CD14-positive monocyte (primary cell): ENCODE results near the gene CATSPER4. TPM values are rescaled to one million over a fixed set of nuclear protein-coding genes. Genes with fewer than 3 reads are reported as not detected.
A peak's percentile ranks its signal among the peaks of the same experiment; 100 is the strongest.

Source experiments
- DNase-seq, 3 donors: peaks; one replicate each; pipeline ENCODE4 v3.0.0-alpha.2; 2011 to 2022
- H2AFZ ChIP-seq: 2 replicates; pipeline ENCODE4 v1.6.0; 2012; ENCODE audit warnings: mild to moderate bottlenecking, low read depth, low read length, inconsistent platforms; ENCODE audit not compliant: insufficient read depth, poor library complexity, severe bottlenecking
- H3K27ac ChIP-seq, 2 donors: 1 replicate in 1 of 2; 2 replicates in 1 of 2; pipeline ENCODE4 v1.5.1; 2012 to 2013; ENCODE audit warnings: low read length in 2 of 2, control low read depth in 1 of 2, inconsistent platforms in 1 of 2, low read depth in 1 of 2, mild to moderate bottlenecking in 1 of 2
- H3K27me3 ChIP-seq, 2 donors: one replicate each; pipeline versions ENCODE4 v1.6.0 to v1.6.1; 2011 to 2013; ENCODE audit warnings: low read length in 2 of 2; ENCODE audit not compliant: control insufficient read depth in 2 of 2, insufficient read depth in 2 of 2
- H3K36me3 ChIP-seq, 2 donors: replicated peaks in 1 of 2; 1 replicate in 1 of 2; 2 replicates in 1 of 2; pipeline versions ENCODE4 v1.5.1 to v1.6.1; 2012 to 2013; ENCODE audit warnings: low read length in 2 of 2, control low read depth in 1 of 2, inconsistent platforms in 1 of 2, mild to moderate bottlenecking in 1 of 2; ENCODE audit not compliant: insufficient read depth in 2 of 2, control insufficient read depth in 1 of 2
- H3K4me1 ChIP-seq, 2 donors: 1 replicate in 1 of 2; 2 replicates in 1 of 2; pipeline versions ENCODE4 v1.5.1 to v1.6.1; 2012 to 2013; ENCODE audit warnings: low read length in 2 of 2, control low read depth in 1 of 2, inconsistent platforms in 1 of 2, mild to moderate bottlenecking in 1 of 2, moderate library complexity in 1 of 2; ENCODE audit not compliant: insufficient read depth in 2 of 2, control insufficient read depth in 1 of 2
- H3K4me2 ChIP-seq: replicated peaks from 2 replicates; pipeline ENCODE3; 2012; ENCODE audit warnings: low read length, moderate library complexity, mild to moderate bottlenecking; ENCODE audit not compliant: poor library complexity, severe bottlenecking; ENCODE audit errors: extremely low read depth
- H3K4me3 ChIP-seq, 3 experiments: fragments of 200-600 bp in 1 of 3; sonication (generic) in 1 of 3; replicated peaks in 1 of 3; 1 replicate in 2 of 3; 2 replicates in 1 of 3; pipeline ENCODE4 v1.5.1; 2011 to 2013; ENCODE audit warnings: low read length in 3 of 3, mild to moderate bottlenecking in 3 of 3, control low read depth in 2 of 3, low read depth in 2 of 3, inconsistent platforms in 1 of 3, moderate library complexity in 1 of 3
- H3K79me2 ChIP-seq: 2 replicates; pipeline ENCODE4 v1.6.0; 2012; ENCODE audit warnings: mild to moderate bottlenecking, control low read depth, inconsistent platforms, low read length, moderate library complexity; ENCODE audit not compliant: insufficient read depth
- H3K9ac ChIP-seq: 2 replicates; pipeline ENCODE4 v1.6.0; 2017; ENCODE audit warnings: low read length, mild to moderate bottlenecking; ENCODE audit not compliant: insufficient read depth, poor library complexity, severe bottlenecking
- H3K9me3 ChIP-seq, 2 donors: replicated peaks in 1 of 2; 1 replicate in 1 of 2; 2 replicates in 1 of 2; pipeline versions ENCODE4 v1.5.1 to v1.6.1; 2012 to 2013; ENCODE audit warnings: low read length in 2 of 2, control low read depth in 1 of 2; ENCODE audit not compliant: control insufficient read depth in 1 of 2, insufficient read depth in 1 of 2
- H4K20me1 ChIP-seq: 2 replicates; pipeline ENCODE4 v1.6.0; 2012; ENCODE audit warnings: mild to moderate bottlenecking, low read length, control low read depth, moderate library complexity; ENCODE audit not compliant: insufficient read depth
- H3K27ac Mint-ChIP-seq, 7 donors: one replicate each; pipeline ENCODE4 v1.8.0; 2020; ENCODE audit warnings: mild to moderate bottlenecking in 7 of 7, mixed read lengths in 7 of 7, moderate library complexity in 6 of 7, inconsistent platforms in 2 of 7
- H3K27me3 Mint-ChIP-seq, 3 donors: one replicate each; pipeline ENCODE4 v1.8.0; 2021 to 2022; ENCODE audit warnings: low read depth in 3 of 3, mild to moderate bottlenecking in 3 of 3, mixed read lengths in 3 of 3, moderate library complexity in 3 of 3, inconsistent platforms in 1 of 3
- H3K36me3 Mint-ChIP-seq, 2 donors: one replicate each; pipeline ENCODE4 v1.8.0; 2020; ENCODE audit warnings: mixed read lengths in 2 of 2, inconsistent platforms in 1 of 2, mild to moderate bottlenecking in 1 of 2
- H3K4me1 Mint-ChIP-seq: one replicate; pipeline ENCODE4 v1.8.0; 2020; ENCODE audit warnings: mild to moderate bottlenecking, mixed read lengths
- H3K4me3 Mint-ChIP-seq, 2 donors: one replicate each; pipeline ENCODE4 v1.8.0; 2020; ENCODE audit warnings: mild to moderate bottlenecking in 2 of 2, mixed read lengths in 2 of 2, moderate library complexity in 1 of 2
- H3K9me3 Mint-ChIP-seq, 7 donors: one replicate each; pipeline ENCODE4 v1.8.0; 2020 to 2022; ENCODE audit warnings: mixed read lengths in 7 of 7, mild to moderate bottlenecking in 6 of 7, moderate library complexity in 6 of 7, inconsistent platforms in 2 of 7
- CTCF ChIP-seq: fragments of 200-600 bp; IDR thresholded peaks from one replicate; pipeline ENCODE4 v1.8.0; 2022; ENCODE audit warnings: antibody characterized with exemption, mild to moderate bottlenecking
- WGBS: methylation state at CpG from one replicate; pipeline ENCODE4 v1.1.5; 2013; ENCODE audit warnings: missing lambda C conversion rate; ENCODE audit not compliant: insufficient coverage; 5-methylcytosine and 5-hydroxymethylcytosine counted together
- intact Hi-C, 2 donors: fragments of 100-400 bp; cut with micrococcal nuclease; formaldehyde crosslinking; loops; one replicate each; pipeline versions ENCODE4 v1.15.0 to v1.15.1; 2023
- polyA plus RNA-seq, 3 donors: library from polyadenylated mRNA; depleted of rRNA in 1 of 3; unstranded in 2 of 3; stranded (reverse) in 1 of 3; fragments of 300-500 nt in 2 of 3; fragments of >200 nt in 1 of 3; fragmentation: Illumina TruSeq in 2 of 3; gene quantifications; 1 replicate in 2 of 3; 2 replicates in 1 of 3; pipeline ENCODE4 v1.2.3, GENCODE V29; 2012 to 2021

The CATSPER4 gene
- polyA plus RNA-seq, 3 donors = not detected

- Histone ChIP-seq H3K4me1 (no peaks in the 10 kb centered on the region), H3K9me3 (no peaks in the 10 kb centered on the region), H3K36me3 (no peaks in the 10 kb centered on the region), H3K4me2 (no peak overlapping the region), H3K27ac (no peak overlapping the region), H3K27me3 (no peaks in the 10 kb centered on the region), H3K9ac (no peak overlapping the region), H3K79me2 (no peaks in the 10 kb centered on the region), H2AFZ (no peak overlapping the region), H3K4me3 (no peak overlapping the region), H4K20me1 (no peaks in the 10 kb centered on the region)
- Mint-ChIP-seq H3K4me3 (no peak overlapping the region), H3K27ac (no peak overlapping the region), H3K9me3 (no peaks in the 10 kb centered on the region), H3K4me1 (no peaks in the 10 kb centered on the region), H3K27me3 (peaks cover 0 to 3% (median 2%) of the 10 kb centered on the region in 3 donors), H3K36me3 (no peaks in the 10 kb centered on the region)
- no peak for TF ChIP-seq CTCF
- DNase-seq = no peak
- intact Hi-C loops = no loop called here
- 85% methylated on average over 5 of the region's 6 CpGs for WGBS
Measured at GRCh38 chr1:26189331-26189730, 1.1 kb upstream of the CATSPER4 start.

- intact Hi-C loops = no loop called here
- no peak overlapping the region for H3K4me2 ChIP-seq
- WGBS = 93% methylated on average over 2 of the region's 7 CpGs
- H3K27ac ChIP-seq = no peak overlapping the region
- H3K36me3 ChIP-seq = no peaks in the 10 kb centered on the region
- no peaks in the 10 kb centered on the region for H3K4me1 Mint-ChIP-seq
- H3K9ac ChIP-seq = no peak overlapping the region
- H3K36me3 Mint-ChIP-seq = no peaks in the 10 kb centered on the region
- no peaks in the 10 kb centered on the region for H3K79me2 ChIP-seq
- H3K4me3 Mint-ChIP-seq = no peak overlapping the region
- H3K27ac Mint-ChIP-seq = peak overlapping the region in 1 of 7 donors; percentile 47
- no peak for DNase-seq
- H4K20me1 ChIP-seq = no peaks in the 10 kb centered on the region
- H3K9me3 Mint-ChIP-seq = no peaks in the 10 kb centered on the region
- no peak for TF ChIP-seq CTCF
- no peaks in the 10 kb centered on the region for H3K9me3 ChIP-seq
- H3K4me1 ChIP-seq = no peaks in the 10 kb centered on the region
- no peak overlapping the region for H3K4me3 ChIP-seq
- H3K27me3 Mint-ChIP-seq = peaks cover 0 to 3% (median 2%) of the 10 kb centered on the region in 3 donors
- no peak overlapping the region for H2AFZ ChIP-seq
- no peaks in the 10 kb centered on the region for H3K27me3 ChIP-seq
Measured at GRCh38 chr1:26189751-26190275, 589 bp upstream of the CATSPER4 start.
